GM19328 (cell line): ENCODE data around the gene KLK8.

Experiments
- ATAC-seq: cut with Tn5 transposase; IDR thresholded peaks from one replicate; pipeline ENCODE4 v1.9.1; 2021; ENCODE audit warnings: mild to moderate bottlenecking, moderate library complexity; ENCODE audit not compliant: unreplicated experiment

Gene KLK8

GRCh38 chr19:51018745-51019543 lies 17.5 kb upstream of the KLK8 start:
- no peak for ATAC-seq

- no peak for ATAC-seq
Measured at GRCh38 chr19:51016798-51017683, 15.6 kb upstream of the KLK8 start.

- no peak for ATAC-seq
Measured at GRCh38 chr19:51015691-51016267, 14.4 kb upstream of the KLK8 start.

- ATAC-seq: no peak
Measured at GRCh38 chr19:51014242-51014641, 12.8 kb upstream of the KLK8 start.

- no peak for ATAC-seq
Measured at GRCh38 chr19:51012661-51013190, 11.3 kb upstream of the KLK8 start.

GRCh38 chr19:51010066-51010795 lies 8.8 kb upstream of the KLK8 start:
- ATAC-seq: no peak

- no peak for ATAC-seq
Measured at GRCh38 chr19:51009061-51009891, 7.9 kb upstream of the KLK8 start.

- ATAC-seq: no peak
Measured at GRCh38 chr19:51007488-51007887, 6.1 kb upstream of the KLK8 start.

- ATAC-seq: no peak
Measured at GRCh38 chr19:51006406-51006805, 5.0 kb upstream of the KLK8 start.

- ATAC-seq: no peak
Measured at GRCh38 chr19:51005248-51005647, 3.8 kb upstream of the KLK8 start.

GRCh38 chr19:51003316-51003715 lies 1.9 kb upstream of the KLK8 start:
- ATAC-seq: no peak

- no peak for ATAC-seq
Measured at GRCh38 chr19:51002542-51003311, 1.3 kb upstream of the KLK8 start.

- no peak for ATAC-seq
Measured at GRCh38 chr19:51002089-51002532, 707 bp upstream of the KLK8 start.

- ATAC-seq: no peak
Measured at GRCh38 chr19:51000981-51001380, 423 bp downstream of the KLK8 start.

GRCh38 chr19:51000426-51000825 lies 978 bp downstream of the KLK8 start:
- no peak for ATAC-seq

GRCh38 chr19:50998686-50999085 lies 2.7 kb downstream of the KLK8 start:
- no peak for ATAC-seq

- ATAC-seq: no peak
Measured at GRCh38 chr19:50998061-50998460, 3.3 kb downstream of the KLK8 start.

- no peak for ATAC-seq
Measured at GRCh38 chr19:50994129-50994528, 7.3 kb downstream of the KLK8 start.

GRCh38 chr19:50992666-50993035 lies 8.8 kb downstream of the KLK8 start:
- no peak for ATAC-seq
